ENCODE measurements around the gene SETDB1. TPM values are rescaled to one million over a fixed set of nuclear protein-coding genes. Genes with fewer than 3 reads are reported as not detected.
"Not testable (repeated sequence)": the region's sequence is repeated elsewhere in the genome, so short reads cannot be mapped to it uniquely, and the experiment has no call there.

SETDB1 gene
- total and polyA plus RNA-seq, 4 donors, result 5.4 to 23.7 (median 14.0) TPM

- Histone ChIP-seq H3K9me3 (ENCODE audit: control insufficient read depth in 4 of 4, low read length in 3 of 4) (peaks cover 0 to 4% (median 0%) of the 10 kb centered on the region in 4 donors), H3K4me3 (ENCODE audit: low read depth in 1 of 3, low read length in 3 of 3) (no peak overlapping the region), H3K9ac (ENCODE audit: low read depth in 1 of 2, low read length in 2 of 2) (no peak overlapping the region), H3K27ac (ENCODE audit: low read depth in 1 of 2, low read length in 2 of 2) (no peak overlapping the region), H3K36me3 (ENCODE audit: control insufficient read depth in 4 of 4, insufficient read depth in 3 of 4, low read depth in 1 of 4, low read length in 3 of 4) (peaks cover 7 to 41% (median 30%) of the 10 kb centered on the region in 4 donors), H3K27me3 (ENCODE audit: control insufficient read depth in 4 of 4, insufficient read depth in 4 of 4, low read length in 3 of 4) (no peaks in the 10 kb centered on the region), H3K4me1 (ENCODE audit: control insufficient read depth in 4 of 4, insufficient read depth in 4 of 4, low read length in 3 of 4) (peaks cover 3 to 11% (median 9%) of the 10 kb centered on the region in 4 donors)
- no peak for DNase-seq (ENCODE audit: low spot score)
- no peak for TF ChIP-seq HNF4G (IDR thresholded peaks at IDR 0.05)
- no peak for TF ChIP-seq MAX (IDR thresholded peaks at IDR 0.05)
- no peak for TF ChIP-seq TAF1 (conservative IDR thresholded peaks at IDR 0.05)
- no peak for TF ChIP-seq RAD21 (IDR thresholded peaks at IDR 0.05)
- TF ChIP-seq NR2F2 (IDR thresholded peaks at IDR 0.05), result no peak
- no peak for TF ChIP-seq SP1 (IDR thresholded peaks at IDR 0.05)
- no peak for TF ChIP-seq CTCF (IDR thresholded peaks at IDR 0.05; ENCODE audit: low read depth, low read length, missing input control)
- TF ChIP-seq ZBTB33 (IDR thresholded peaks at IDR 0.05), result no peak
- TF ChIP-seq HNF4A (conservative IDR thresholded peaks at IDR 0.05), result no peak
- TF ChIP-seq RXRA (IDR thresholded peaks at IDR 0.05), result no peak
- no peak for TF ChIP-seq REST (IDR thresholded peaks at IDR 0.05)
- no peak for TF ChIP-seq YY1 (IDR thresholded peaks at IDR 0.05)
- no peak for TF ChIP-seq JUND (IDR thresholded peaks at IDR 0.05)
- 92% methylated on average over 3 of the region's 3 CpGs for WGBS
Observed at GRCh38 chr1:150928286-150928685, 2.1 kb downstream of the SETDB1 start.

GRCh38 chr1:150928775-150929174, 2.6 kb downstream of the SETDB1 start:
- H3K36me3 ChIP-seq (ENCODE audit: control insufficient read depth in 4 of 4, insufficient read depth in 3 of 4, low read depth in 1 of 4, low read length in 3 of 4), result peaks cover 7 to 44% (median 31%) of the 10 kb centered on the region in 4 donors
- not testable (repeated sequence) for H3K4me3 ChIP-seq (ENCODE audit: low read depth in 1 of 3, low read length in 3 of 3); H3K9me3 ChIP-seq (ENCODE audit: control insufficient read depth in 4 of 4, low read length in 3 of 4); H3K27me3 ChIP-seq (ENCODE audit: control insufficient read depth in 4 of 4, insufficient read depth in 4 of 4, low read length in 3 of 4); H3K9ac ChIP-seq (ENCODE audit: low read depth in 1 of 2, low read length in 2 of 2); H3K27ac ChIP-seq (ENCODE audit: low read depth in 1 of 2, low read length in 2 of 2); DNase-seq (ENCODE audit: low spot score)
- peaks cover 3 to 11% (median 9%) of the 10 kb centered on the region in 4 donors for H3K4me1 ChIP-seq (ENCODE audit: control insufficient read depth in 4 of 4, insufficient read depth in 4 of 4, low read length in 3 of 4)
- WGBS, result 95% methylated on average over 6 of the region's 6 CpGs
